ENCODE results near the gene TRANK1.
"Not testable (repeated sequence)": the region's sequence is repeated elsewhere in the genome, so short reads cannot be mapped to it uniquely, and the experiment has no call there.

The TRANK1 gene

DNA sequence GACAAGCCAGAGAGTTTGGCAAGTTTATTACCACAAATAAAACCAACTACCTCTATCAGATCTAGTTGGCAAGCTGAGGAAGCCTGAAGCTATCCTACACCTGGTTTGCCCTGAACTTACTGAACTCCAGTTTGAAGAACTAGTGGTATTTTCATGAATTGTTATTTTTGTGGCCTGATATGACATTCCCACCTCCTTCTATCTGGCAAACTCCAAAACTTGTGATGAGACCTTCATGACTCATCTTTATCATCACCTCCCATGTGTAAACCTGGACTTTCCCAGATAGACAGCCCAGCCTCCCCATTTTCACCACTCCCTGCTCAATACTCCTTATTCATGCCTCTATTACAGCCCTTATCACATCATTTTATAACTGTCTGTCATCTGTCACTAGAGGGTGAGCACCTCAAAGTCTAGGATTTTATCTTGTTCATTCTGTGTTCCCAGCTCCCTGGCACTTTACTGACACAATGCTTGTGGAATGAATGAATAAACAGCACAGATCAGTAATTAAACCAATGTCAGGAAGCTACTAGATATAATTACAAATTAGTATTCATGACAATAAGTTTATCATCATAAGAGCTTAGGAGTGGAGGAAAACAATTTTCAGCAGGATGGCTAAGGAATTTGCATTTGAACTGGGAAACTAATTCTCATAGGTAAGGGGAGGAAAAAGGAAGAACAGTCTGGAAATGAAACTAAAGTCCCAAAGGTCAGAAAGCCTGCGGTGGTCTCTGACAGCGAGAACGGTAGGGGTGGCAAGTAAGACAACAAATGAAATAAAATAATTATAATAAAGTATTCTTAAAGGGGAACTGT is 13.2 kb upstream of the TRANK1 start:
- no peak for DNase-seq (ENCODE audit: low read depth in 2 of 2)

GRCh38 chr3:36957063-36957462 is 12.2 kb upstream of the TRANK1 start:
- DNase-seq (ENCODE audit: low read depth in 2 of 2): no peak

DNA sequence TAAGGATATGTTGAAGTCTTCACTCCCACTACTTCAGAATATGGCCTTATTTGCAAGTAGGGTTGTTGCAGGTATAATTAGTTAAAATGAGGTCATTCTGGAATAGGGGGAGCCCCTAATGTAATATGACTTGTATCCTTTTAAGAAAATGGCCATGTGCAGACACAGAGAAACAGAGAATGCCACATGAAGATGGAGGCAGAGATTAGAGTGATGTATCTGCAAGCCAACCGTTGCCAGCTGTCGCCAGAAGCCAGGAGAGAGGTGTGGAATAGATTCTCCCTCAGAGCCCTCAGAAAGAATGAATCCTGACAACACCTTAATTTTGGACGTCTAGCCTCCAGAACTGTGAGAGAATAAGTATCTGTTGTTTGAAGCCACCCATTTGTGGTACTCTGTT is 11.3 kb upstream of the TRANK1 start:
- DNase-seq (ENCODE audit: low read depth in 2 of 2): no peak

- no peak for DNase-seq (ENCODE audit: low read depth in 2 of 2)
These were observed 9.7 kb upstream of the TRANK1 start for GRCh38 chr3:36954452-36955134.

GRCh38 chr3:36947814-36948213 is 3.0 kb upstream of the TRANK1 start:
- DNase-seq (ENCODE audit: low read depth in 2 of 2): not testable (repeated sequence)

DNA sequence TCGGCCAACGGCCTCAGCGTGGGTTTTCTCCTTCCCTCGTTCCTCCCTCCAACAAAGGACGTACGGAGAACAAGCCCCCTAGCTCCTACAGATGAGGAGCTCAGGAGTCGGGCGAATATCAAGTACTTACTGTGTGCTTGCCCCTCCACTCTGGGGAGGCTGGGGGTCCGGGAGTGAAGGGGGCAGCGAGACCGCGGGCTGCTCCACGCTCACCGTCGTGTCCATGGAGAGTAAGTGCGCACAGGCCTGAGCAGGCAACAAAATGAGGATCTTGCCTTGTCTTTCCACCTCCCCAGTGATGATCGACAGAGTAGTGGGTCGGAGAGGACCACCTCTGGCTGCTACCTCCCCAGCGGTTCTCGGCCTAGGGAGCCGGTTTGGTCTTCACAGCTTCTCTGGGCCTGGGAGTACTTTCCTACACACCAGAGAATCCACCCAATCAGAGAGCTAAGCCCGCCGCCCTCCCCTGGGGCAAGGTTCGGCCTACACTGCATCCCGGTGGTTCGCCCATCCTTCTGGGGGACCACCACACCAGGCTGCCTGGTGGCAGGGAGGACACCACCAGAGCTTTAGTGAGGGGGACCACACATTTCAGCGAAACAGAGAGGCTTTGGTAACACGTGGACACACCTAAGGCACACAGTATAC is 603 bp upstream of the TRANK1 start:
- DNase-seq (ENCODE audit: low read depth in 2 of 2): no peak

DNA sequence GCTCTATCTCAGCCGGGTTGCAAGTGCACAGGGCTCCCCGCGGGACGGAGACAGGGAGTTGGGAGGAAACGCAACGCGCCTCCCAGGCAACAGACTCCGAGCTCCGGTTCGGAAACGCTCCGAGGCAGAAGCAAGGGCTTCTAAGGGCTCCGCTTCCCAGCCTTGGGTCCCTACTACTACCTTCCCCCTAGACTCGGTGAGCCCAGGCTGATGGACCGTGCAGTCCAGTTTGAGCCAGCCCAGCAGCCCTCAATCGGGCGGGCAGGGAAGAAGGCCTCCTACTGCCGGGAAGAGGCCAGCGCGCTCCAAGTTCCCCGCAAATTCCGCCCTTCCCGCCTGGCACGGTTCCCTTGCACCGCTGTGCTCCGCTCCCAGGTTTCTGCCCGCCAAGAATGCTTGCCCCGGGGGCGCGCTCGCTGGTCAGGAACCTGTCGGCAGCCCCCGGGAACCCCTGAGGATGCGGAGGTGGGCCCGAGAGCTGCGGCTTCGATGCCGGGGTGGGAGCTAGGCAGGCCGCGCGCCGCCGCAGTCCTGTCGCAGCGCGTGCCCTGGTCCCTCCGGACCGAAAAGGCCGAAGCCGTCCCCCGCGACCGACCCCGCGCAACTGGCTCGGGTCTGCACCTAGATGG is 728 bp downstream of the TRANK1 start:
- peak; percentile 23 to 24 for DNase-seq (ENCODE audit: low read depth in 2 of 2)

- DNase-seq (ENCODE audit: low read depth in 2 of 2): no peak
These were observed 1.3 kb downstream of the TRANK1 start for GRCh38 chr3:36943601-36944000.

- no peak for DNase-seq (ENCODE audit: low read depth in 2 of 2)
These were observed 2.1 kb downstream of the TRANK1 start for GRCh38 chr3:36942638-36943248.

DNA sequence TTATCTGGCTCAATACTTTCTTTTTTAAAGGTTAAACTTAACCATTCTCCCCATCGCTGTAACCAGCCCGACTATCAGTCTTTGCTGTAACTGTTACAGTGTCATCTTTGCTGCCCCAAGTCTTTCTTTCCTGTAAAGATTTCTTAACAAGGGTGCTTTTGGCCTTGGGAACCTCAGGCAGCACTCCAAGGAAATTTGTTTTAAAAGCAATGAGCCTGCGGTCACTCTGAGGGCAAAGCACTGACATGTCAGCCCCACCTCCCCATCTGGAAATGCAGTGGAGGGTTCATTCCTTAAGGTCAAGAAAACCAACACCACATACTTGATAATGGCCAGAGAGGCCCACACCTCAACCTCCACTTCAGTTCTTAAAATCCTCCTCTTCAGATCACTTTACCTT is 3.2 kb downstream of the TRANK1 start:
- no peak for DNase-seq (ENCODE audit: low read depth in 2 of 2)

DNA sequence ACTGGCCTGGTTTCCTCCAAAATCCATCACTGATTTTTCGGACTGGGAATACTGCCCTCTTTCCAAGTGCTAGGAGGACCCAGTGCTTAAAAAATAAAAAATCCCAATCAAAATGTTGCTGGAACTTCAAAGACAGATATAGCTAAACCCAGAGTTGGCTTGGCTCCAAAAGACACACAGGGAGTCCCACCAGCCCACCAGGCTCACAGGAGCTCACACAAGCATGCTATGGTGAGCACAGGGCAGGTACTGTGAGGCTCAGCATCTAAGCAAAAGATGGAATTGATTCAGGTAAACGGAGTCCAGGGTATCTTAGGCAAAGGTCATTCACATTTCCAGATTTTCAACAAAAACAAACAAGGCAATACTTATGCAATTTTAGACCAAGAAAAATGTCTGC is 3.7 kb downstream of the TRANK1 start:
- DNase-seq (ENCODE audit: low read depth in 2 of 2): no peak

- no peak for DNase-seq (ENCODE audit: low read depth in 2 of 2)
These were observed 7.4 kb downstream of the TRANK1 start for GRCh38 chr3:36937492-36937891.

DNA sequence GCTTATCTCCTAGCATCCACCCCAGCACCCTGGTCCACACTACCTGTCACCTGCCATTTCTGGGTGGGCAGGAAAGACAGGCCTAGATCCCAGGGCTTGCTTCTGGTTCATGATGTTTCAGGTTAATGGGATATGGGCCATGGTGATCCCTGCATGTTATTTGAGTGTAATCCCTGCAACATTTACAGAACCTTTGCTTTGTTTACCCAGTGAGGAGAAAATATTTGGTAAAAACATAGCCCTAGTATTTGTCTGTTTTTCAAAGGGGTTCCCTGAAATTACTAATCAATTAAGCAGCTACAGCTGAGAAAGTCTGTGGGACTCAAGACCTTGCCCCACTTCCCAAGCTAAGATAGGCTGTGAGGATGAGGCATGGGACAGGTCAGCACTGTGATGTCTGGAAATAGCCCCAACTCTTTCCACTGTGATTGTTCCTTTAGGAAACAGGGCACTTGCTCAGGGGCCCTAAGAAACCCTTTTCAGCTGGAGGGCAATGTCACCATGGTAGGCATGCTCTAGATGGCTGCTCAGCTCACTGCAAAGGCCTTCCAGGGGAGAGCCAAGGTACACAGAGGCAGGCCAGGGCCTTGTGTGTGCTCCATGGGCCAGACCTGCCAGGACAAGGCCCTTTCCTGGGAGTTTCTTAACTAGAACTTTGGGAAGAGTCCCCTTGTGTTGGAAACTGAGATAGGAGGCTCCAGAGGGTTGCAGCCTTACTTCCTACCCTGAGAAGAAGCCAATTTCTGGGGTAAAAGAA is 11.1 kb downstream of the TRANK1 start:
- no peak for DNase-seq (ENCODE audit: low read depth in 2 of 2)

DNA sequence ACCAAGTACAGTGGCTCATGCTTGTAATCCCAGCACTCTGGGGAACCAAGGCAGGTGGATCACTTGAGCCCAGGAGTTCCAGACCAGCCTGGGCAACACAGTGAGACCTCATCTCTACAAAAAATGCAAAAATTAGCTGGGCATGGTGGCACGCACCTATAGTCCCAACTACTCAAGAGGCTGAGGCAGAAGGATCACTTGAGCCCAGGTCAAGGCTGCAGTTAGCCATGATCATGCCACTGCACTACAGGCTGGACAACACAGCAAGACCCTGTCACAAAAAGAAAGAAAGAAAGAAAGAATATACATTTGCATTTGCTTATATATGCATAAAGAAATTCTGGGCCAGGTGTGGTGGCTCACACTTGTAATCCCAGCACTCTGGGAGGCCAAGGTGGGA is 13.4 kb downstream of the TRANK1 start:
- not testable (repeated sequence) for DNase-seq (ENCODE audit: low read depth in 2 of 2)

GRCh38 chr3:36928220-36928619 is 16.6 kb downstream of the TRANK1 start:
- DNase-seq (ENCODE audit: low read depth in 2 of 2): no peak

GRCh38 chr3:36926292-36926897 is 18.5 kb downstream of the TRANK1 start:
- no peak for DNase-seq (ENCODE audit: low read depth in 2 of 2)

DNA sequence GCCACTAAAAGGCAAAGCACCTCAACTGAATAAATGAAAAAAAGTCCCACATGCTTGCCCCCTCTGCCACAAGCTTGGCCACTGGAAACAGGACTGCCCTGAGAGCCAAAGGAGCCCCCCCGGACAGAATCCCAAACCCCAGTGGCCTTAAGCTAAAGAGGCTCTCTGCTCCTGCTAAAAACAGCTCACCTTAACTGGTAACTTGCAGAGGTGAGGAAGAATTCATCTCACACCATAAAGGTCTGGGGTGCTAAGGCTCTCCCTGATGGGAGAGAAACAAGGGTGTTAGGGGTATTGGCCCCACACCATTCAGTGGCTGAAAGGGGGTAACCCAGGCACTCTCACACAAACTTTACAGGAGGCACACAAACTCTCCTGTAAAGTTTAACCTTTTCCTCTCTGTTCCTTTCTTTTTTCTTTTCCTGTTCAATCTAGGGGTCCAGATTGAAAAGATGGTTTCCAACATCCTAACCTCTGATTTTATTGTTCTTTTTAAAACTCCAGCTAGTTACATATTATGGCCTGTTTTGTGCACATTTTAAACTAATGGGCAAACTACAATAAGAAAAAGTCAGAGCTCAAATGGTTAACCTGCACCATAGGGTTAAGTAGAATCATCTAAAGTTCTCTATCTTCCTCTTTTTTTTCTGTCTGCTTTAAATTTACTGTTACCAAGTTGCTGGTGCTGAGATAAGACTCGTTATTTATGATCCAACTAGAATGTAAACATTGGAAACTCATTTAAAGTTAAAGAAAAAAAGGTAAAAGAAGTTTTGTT is 19.9 kb downstream of the TRANK1 start:
- DNase-seq (ENCODE audit: low read depth in 2 of 2): no peak

DNA sequence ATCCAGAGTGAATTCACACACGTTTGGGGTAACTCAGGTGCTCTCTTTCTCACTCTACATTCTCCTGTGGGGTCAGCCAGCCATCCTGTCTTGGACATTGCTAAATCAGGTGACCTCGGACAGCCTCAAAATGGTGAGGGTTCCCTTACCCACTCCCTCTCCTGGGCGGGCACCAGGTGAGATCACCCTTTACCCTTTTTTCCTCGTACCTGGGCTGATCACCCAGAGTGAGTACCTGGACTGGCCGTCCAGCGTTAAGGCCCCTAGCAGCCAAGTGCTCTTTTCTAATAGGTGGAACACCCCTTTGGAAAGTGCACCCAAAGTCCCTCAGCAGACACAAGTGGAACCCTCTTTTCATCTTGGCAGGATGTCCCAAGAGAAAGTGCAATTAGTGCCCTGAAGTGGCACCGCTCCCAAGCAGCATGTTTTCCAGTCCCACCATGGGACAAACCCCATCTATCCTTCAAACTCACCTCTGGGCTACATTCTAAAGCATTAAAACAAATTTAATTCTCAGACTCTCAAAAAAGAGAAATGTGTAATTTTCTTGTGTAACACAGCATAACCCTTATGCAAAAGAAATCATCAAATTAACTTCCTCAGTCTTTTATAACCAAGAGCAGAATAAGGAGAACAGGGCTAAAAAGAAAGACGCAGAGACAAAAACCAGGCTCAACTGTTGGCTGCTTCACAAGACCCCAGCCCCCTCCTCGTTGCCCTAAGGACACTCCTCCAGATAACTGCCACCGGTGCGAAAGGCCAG is 20.7 kb downstream of the TRANK1 start:
- no peak for DNase-seq (ENCODE audit: low read depth in 2 of 2)

DNA sequence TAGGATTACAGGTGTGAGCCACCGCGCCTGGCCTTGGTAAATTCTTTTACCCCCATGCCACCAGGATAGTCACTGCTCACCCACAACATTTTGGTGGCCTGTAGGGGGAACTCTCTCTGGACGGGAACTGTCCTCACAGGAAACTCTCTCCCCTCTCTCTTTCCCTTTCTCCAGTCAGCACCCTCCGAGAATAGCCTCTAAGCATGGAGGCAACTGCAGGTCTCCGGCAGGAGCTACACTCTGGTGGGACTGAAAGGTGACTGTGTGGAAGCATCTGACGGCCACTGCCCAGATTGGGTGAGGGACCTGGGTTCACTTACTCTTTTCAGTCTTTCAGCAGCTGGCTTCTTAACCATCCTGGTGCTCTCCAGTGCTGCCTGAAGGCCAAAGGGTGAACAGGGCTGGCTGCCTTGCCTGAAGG is 21.3 kb downstream of the TRANK1 start:
- no peak for DNase-seq (ENCODE audit: low read depth in 2 of 2)
